ENCODE data around the gene SP140.

SP140 gene

DNA sequence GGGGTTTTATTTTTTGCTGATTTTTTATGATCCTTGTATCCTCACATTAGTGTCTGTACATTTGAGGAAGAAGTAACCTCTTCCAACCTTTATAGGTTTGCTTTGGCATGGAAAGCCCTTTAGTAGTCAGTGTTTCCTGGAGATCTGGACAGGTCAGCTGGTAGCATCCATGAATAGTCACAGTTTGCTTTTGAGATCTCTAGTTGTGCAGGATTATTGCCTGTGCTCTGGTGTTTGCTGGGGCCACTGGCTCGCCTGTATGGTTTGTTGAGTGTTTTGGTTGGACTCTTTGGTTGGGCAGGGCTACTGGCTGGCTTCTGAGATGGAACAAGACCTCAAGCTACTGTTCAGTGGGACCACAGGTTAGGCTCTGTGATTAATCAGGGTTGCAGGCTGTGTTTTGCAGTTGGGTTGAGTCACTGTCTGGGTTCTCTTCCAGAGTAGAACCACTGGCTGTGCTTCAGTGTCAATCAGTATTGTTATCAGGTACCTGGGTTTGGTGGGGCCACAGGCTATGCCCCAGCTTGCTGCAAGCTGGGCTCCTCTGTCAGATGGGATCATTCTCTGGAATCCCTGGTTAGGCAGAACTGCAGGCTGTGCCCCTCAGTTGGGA lies 121.5 kb downstream of the SP140 start:
- Histone ChIP-seq H3K27ac (ENCODE audit: low read depth, low read length) (no peak overlapping the region), H4K12ac (ENCODE audit: low read depth, low read length) (no peak overlapping the region), H2BK120ac (ENCODE audit: insufficient read depth, low read length, poor library complexity) (no peak overlapping the region), H3K79me2 (ENCODE audit: control insufficient read depth, insufficient read depth, low read length, poor library complexity) (no peaks in the 10 kb centered on the region), H3K9ac (ENCODE audit: low read length) (no peak overlapping the region), H4K91ac (ENCODE audit: low read depth, low read length) (no peak overlapping the region), H3K18ac (ENCODE audit: low read length) (no peak overlapping the region), H3K4me3 (ENCODE audit: low read depth, low read length) (no peak overlapping the region), H2BK5ac (ENCODE audit: low read depth, low read length, poor library complexity) (no peak overlapping the region), H2AK5ac (ENCODE audit: low read length) (no peak overlapping the region), H4K8ac (ENCODE audit: low read depth, low read length) (no peak overlapping the region), H3K23ac (ENCODE audit: low read length) (no peak overlapping the region), H2AFZ (ENCODE audit: insufficient read depth, low read length, poor library complexity) (no peak overlapping the region), H3K4me2 (ENCODE audit: low read length) (no peak overlapping the region), H3K27me3 (ENCODE audit: insufficient read depth, low read length) (no peaks in the 10 kb centered on the region), H3K79me1 (ENCODE audit: low read length) (no peaks in the 10 kb centered on the region), H3K14ac (ENCODE audit: low read length) (no peak overlapping the region), H2BK12ac (ENCODE audit: low read length) (no peak overlapping the region), H3K9me3 (ENCODE audit: insufficient read depth, low read depth, low read length) (peaks cover 2% of the 10 kb centered on the region), H3K4me1 (ENCODE audit: control insufficient read depth in 1 of 2, insufficient read depth in 2 of 2, low read length in 2 of 2) (no peaks in the 10 kb centered on the region), H3K4ac (ENCODE audit: low read depth, low read length) (no peak overlapping the region), H3K36me3 (ENCODE audit: control insufficient read depth in 1 of 2, insufficient read depth in 2 of 2, low read length in 2 of 2) (no peaks in the 10 kb centered on the region)
- WGBS (ENCODE audit: extremely low coverage, insufficient coverage, insufficient read length) = no CpG with 5 or more reads among the region's 1 CpG
- no peak for DNase-seq

DNA sequence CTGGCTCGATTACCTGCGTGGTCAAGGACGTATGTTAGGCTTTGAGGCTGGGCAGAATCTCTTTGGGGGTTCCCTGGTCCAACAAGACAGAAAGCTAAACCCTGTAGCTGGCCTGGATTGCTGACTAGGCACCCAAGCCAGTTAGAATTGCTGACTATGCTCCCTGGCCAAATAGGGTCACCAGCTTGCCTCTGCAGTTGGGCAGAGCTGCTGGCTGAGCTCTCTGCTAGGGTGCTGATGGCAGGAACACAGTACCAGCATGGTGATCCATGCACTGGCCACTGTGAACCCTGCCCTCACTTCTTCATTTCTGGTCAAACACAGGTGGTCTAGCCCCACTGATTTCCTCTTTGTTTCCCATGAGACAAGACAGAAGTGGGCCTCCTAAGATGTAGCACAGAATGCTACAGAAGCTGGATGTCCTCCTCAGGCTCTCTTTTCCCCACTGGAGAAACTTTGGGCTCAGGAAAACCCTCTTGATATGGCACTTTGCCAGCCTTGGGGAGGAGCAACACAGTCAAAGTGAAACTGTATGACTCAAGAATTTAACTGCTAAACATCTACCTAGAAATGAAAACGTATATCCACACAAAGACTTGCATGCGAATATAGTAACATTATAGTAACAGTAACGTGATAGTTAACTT lies 122.2 kb downstream of the SP140 start:
- no CpG with 5 or more reads among the region's 6 CpGs for WGBS (ENCODE audit: extremely low coverage, insufficient coverage, insufficient read length)
- Histone ChIP-seq H2AFZ (ENCODE audit: insufficient read depth, low read length, poor library complexity) (no peak overlapping the region), H3K9me3 (ENCODE audit: insufficient read depth, low read depth, low read length) (peaks cover 2% of the 10 kb centered on the region)

DNA sequence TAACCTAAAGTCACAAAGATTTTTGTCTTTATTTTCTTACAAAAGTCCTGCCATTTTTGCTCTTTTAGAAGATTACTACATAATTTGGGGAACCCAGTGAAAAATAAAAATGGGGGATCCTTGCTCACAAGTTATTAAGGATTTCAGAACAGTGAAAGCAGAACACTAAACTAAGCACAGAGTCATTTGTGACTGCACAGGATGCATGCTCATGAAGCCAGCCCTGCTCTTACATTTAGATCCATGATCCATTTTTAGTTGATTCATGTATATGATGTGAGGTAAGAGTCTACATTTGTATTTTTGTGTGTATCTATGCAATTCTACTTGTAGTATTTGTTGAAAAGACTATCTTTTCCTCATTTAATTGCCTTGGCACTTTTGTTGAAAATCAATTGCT lies 123.3 kb downstream of the SP140 start:
- no peak overlapping the region for H3K9ac ChIP-seq (ENCODE audit: low read length)
- no peak overlapping the region for H4K91ac ChIP-seq (ENCODE audit: low read depth, low read length)
- no peak overlapping the region for H3K27ac ChIP-seq (ENCODE audit: low read depth, low read length)
- H4K12ac ChIP-seq (ENCODE audit: low read depth, low read length) = no peak overlapping the region
- peaks cover 2% of the 10 kb centered on the region for H3K9me3 ChIP-seq (ENCODE audit: insufficient read depth, low read depth, low read length)
- no peaks in the 10 kb centered on the region for H3K79me1 ChIP-seq (ENCODE audit: low read length)
- no peak overlapping the region for H2BK5ac ChIP-seq (ENCODE audit: low read depth, low read length, poor library complexity)
- no peak overlapping the region for H2AFZ ChIP-seq (ENCODE audit: insufficient read depth, low read length, poor library complexity)
- H3K4ac ChIP-seq (ENCODE audit: low read depth, low read length) = no peak overlapping the region
- no peak for DNase-seq
- no peaks in the 10 kb centered on the region for H3K4me1 ChIP-seq (ENCODE audit: control insufficient read depth in 1 of 2, insufficient read depth in 2 of 2, low read length in 2 of 2)
- no peak overlapping the region for H3K4me2 ChIP-seq (ENCODE audit: low read length)
- no peak overlapping the region for H3K23ac ChIP-seq (ENCODE audit: low read length)
- H3K18ac ChIP-seq (ENCODE audit: low read length) = no peak overlapping the region
- no peak overlapping the region for H3K4me3 ChIP-seq (ENCODE audit: low read depth, low read length)
- no peak overlapping the region for H2BK120ac ChIP-seq (ENCODE audit: insufficient read depth, low read length, poor library complexity)
- H2AK5ac ChIP-seq (ENCODE audit: low read length) = no peak overlapping the region
- no peaks in the 10 kb centered on the region for H3K27me3 ChIP-seq (ENCODE audit: insufficient read depth, low read length)
- no peaks in the 10 kb centered on the region for H3K79me2 ChIP-seq (ENCODE audit: control insufficient read depth, insufficient read depth, low read length, poor library complexity)
- no peak overlapping the region for H3K14ac ChIP-seq (ENCODE audit: low read length)
- no peaks in the 10 kb centered on the region for H3K36me3 ChIP-seq (ENCODE audit: control insufficient read depth in 1 of 2, insufficient read depth in 2 of 2, low read length in 2 of 2)
- H2BK12ac ChIP-seq (ENCODE audit: low read length) = no peak overlapping the region
- no peak overlapping the region for H4K8ac ChIP-seq (ENCODE audit: low read depth, low read length)

More for the DNA sequence above, 122.2 kb downstream of the SP140 start:
- no peak overlapping the region for H3K9ac ChIP-seq (ENCODE audit: low read length)
- no peak overlapping the region for H3K18ac ChIP-seq (ENCODE audit: low read length)
- no peak overlapping the region for H2AK5ac ChIP-seq (ENCODE audit: low read length)
- no peaks in the 10 kb centered on the region for H3K27me3 ChIP-seq (ENCODE audit: insufficient read depth, low read length)
- H3K4me2 ChIP-seq (ENCODE audit: low read length) = no peak overlapping the region
- H3K4me1 ChIP-seq (ENCODE audit: control insufficient read depth in 1 of 2, insufficient read depth in 2 of 2, low read length in 2 of 2) = no peaks in the 10 kb centered on the region
- H3K36me3 ChIP-seq (ENCODE audit: control insufficient read depth in 1 of 2, insufficient read depth in 2 of 2, low read length in 2 of 2) = no peaks in the 10 kb centered on the region
- H2BK5ac ChIP-seq (ENCODE audit: low read depth, low read length, poor library complexity) = no peak overlapping the region
- H3K4ac ChIP-seq (ENCODE audit: low read depth, low read length) = no peak overlapping the region
- no peak overlapping the region for H3K14ac ChIP-seq (ENCODE audit: low read length)
- no peak overlapping the region for H3K23ac ChIP-seq (ENCODE audit: low read length)
- no peak overlapping the region for H4K91ac ChIP-seq (ENCODE audit: low read depth, low read length)
- no peak overlapping the region for H2BK12ac ChIP-seq (ENCODE audit: low read length)
- H4K8ac ChIP-seq (ENCODE audit: low read depth, low read length) = no peak overlapping the region
- no peaks in the 10 kb centered on the region for H3K79me2 ChIP-seq (ENCODE audit: control insufficient read depth, insufficient read depth, low read length, poor library complexity)
- H2BK120ac ChIP-seq (ENCODE audit: insufficient read depth, low read length, poor library complexity) = no peak overlapping the region
- DNase-seq = no peak
- H3K79me1 ChIP-seq (ENCODE audit: low read length) = no peaks in the 10 kb centered on the region
- no peak overlapping the region for H3K27ac ChIP-seq (ENCODE audit: low read depth, low read length)
- H3K4me3 ChIP-seq (ENCODE audit: low read depth, low read length) = peak overlapping the region; percentile 25
- no peak overlapping the region for H4K12ac ChIP-seq (ENCODE audit: low read depth, low read length)

DNA sequence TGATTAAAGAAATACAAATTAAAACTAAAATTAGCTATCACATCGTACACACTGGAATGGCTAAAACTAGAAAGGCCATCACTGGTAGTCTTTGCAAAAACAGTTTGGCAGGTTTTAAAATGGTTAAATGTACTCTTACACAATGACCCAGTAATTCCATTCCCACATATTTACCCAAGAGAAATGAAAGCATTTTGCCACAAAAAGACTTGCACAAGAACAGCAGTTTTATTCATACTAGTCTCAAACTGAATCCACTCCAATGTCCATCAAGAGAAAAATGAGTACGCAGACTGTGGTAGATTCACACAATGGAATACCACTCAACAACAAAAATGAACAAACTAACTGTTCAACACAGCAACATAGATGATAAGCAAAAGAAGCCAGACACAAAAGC lies 130.5 kb downstream of the SP140 start:
- Histone ChIP-seq H2BK12ac (ENCODE audit: low read length) (no peak overlapping the region), H3K9me3 (ENCODE audit: insufficient read depth, low read depth, low read length) (no peaks in the 10 kb centered on the region)
- WGBS (ENCODE audit: extremely low coverage, insufficient coverage, insufficient read length) = no CpG with 5 or more reads among the region's 2 CpGs

More for the DNA sequence above, 130.5 kb downstream of the SP140 start:
- Histone ChIP-seq H2BK5ac (ENCODE audit: low read depth, low read length, poor library complexity) (no peak overlapping the region), H3K18ac (ENCODE audit: low read length) (no peak overlapping the region), H3K4me3 (ENCODE audit: low read depth, low read length) (no peak overlapping the region), H4K8ac (ENCODE audit: low read depth, low read length) (no peak overlapping the region), H3K79me2 (ENCODE audit: control insufficient read depth, insufficient read depth, low read length, poor library complexity) (no peaks in the 10 kb centered on the region), H2AK5ac (ENCODE audit: low read length) (no peak overlapping the region), H2BK120ac (ENCODE audit: insufficient read depth, low read length, poor library complexity) (no peak overlapping the region), H3K14ac (ENCODE audit: low read length) (no peak overlapping the region), H3K27me3 (ENCODE audit: insufficient read depth, low read length) (no peaks in the 10 kb centered on the region), H3K4me1 (ENCODE audit: control insufficient read depth in 1 of 2, insufficient read depth in 2 of 2, low read length in 2 of 2) (no peaks in the 10 kb centered on the region), H3K36me3 (ENCODE audit: control insufficient read depth in 1 of 2, insufficient read depth in 2 of 2, low read length in 2 of 2) (no peaks in the 10 kb centered on the region), H3K79me1 (ENCODE audit: low read length) (no peaks in the 10 kb centered on the region), H4K91ac (ENCODE audit: low read depth, low read length) (no peak overlapping the region), H3K23ac (ENCODE audit: low read length) (no peak overlapping the region), H2AFZ (ENCODE audit: insufficient read depth, low read length, poor library complexity) (no peak overlapping the region), H4K12ac (ENCODE audit: low read depth, low read length) (no peak overlapping the region), H3K4me2 (ENCODE audit: low read length) (no peak overlapping the region), H3K27ac (ENCODE audit: low read depth, low read length) (no peak overlapping the region), H3K9ac (ENCODE audit: low read length) (no peak overlapping the region), H3K4ac (ENCODE audit: low read depth, low read length) (no peak overlapping the region)
- DNase-seq = peak in 1 of 2 donors; percentile 11

All from trophoblast cell (in vitro differentiated cells and primary cell).